ENCODE measurements around the gene TAS2R43.
"Not testable (repeated sequence)": the region's sequence is repeated elsewhere in the genome, so short reads cannot be mapped to it uniquely, and the experiment has no call there.

TAS2R43 gene

GRCh38 chr12:11092128-11092527, at the start of gene TAS2R43:
TAS2R43 (minus strand) TSS chr12:11092313; CDS start chr12:11092229, 84 bp downstream.
- DNase-seq (ENCODE audit: low spot score), result no peak

GRCh38 chr12:11136075-11136474, 44.0 kb upstream of the TAS2R43 start:
- no peak for DNase-seq (ENCODE audit: low spot score)

- DNase-seq (ENCODE audit: low spot score), result no peak
Observed at GRCh38 chr12:11134305-11134704, 42.2 kb upstream of the TAS2R43 start, which contains the start of gene TAS2R30. TAS2R30 (minus strand) TSS chr12:11134644; CDS start chr12:11134244, 400 bp downstream.

- peak; percentile 3 for DNase-seq (ENCODE audit: low spot score)
Observed at GRCh38 chr12:11133816-11134215, 41.7 kb upstream of the TAS2R43 start.

GRCh38 chr12:11133162-11133561, 41.0 kb upstream of the TAS2R43 start:
- DNase-seq (ENCODE audit: low spot score), result peak; percentile 65

- DNase-seq (ENCODE audit: low spot score), result no peak
Observed at GRCh38 chr12:11130999-11131398, 38.9 kb upstream of the TAS2R43 start.

- peak; percentile 20 for DNase-seq (ENCODE audit: low spot score)
Observed at GRCh38 chr12:11130382-11130781, 38.3 kb upstream of the TAS2R43 start.

- DNase-seq (ENCODE audit: low spot score), result not testable (repeated sequence)
Observed at GRCh38 chr12:11114130-11114529, 22.0 kb upstream of the TAS2R43 start.

GRCh38 chr12:11111213-11111612, 19.1 kb upstream of the TAS2R43 start:
- not testable (repeated sequence) for DNase-seq (ENCODE audit: low spot score)

GRCh38 chr12:11108862-11109261, 16.7 kb upstream of the TAS2R43 start:
- DNase-seq (ENCODE audit: low spot score), result no peak

- DNase-seq (ENCODE audit: low spot score), result no peak
Observed at GRCh38 chr12:11107719-11108118, 15.6 kb upstream of the TAS2R43 start.

GRCh38 chr12:11106288-11106687, 14.2 kb upstream of the TAS2R43 start:
- no peak for DNase-seq (ENCODE audit: low spot score)

GRCh38 chr12:11105546-11105945, 13.4 kb upstream of the TAS2R43 start:
- DNase-seq (ENCODE audit: low spot score), result no peak

- not testable (repeated sequence) for DNase-seq (ENCODE audit: low spot score)
Observed at GRCh38 chr12:11094910-11095309, 2.8 kb upstream of the TAS2R43 start.

- DNase-seq (ENCODE audit: low spot score), result no peak
Observed at GRCh38 chr12:11089246-11089645, 2.9 kb downstream of the TAS2R43 start.

- DNase-seq (ENCODE audit: low spot score), result no peak
Observed at GRCh38 chr12:11085419-11085818, 6.7 kb downstream of the TAS2R43 start.

- no peak for DNase-seq (ENCODE audit: low spot score)
Observed at GRCh38 chr12:11081987-11082386, 10.1 kb downstream of the TAS2R43 start.

GRCh38 chr12:11078246-11078645, 13.9 kb downstream of the TAS2R43 start:
- DNase-seq (ENCODE audit: low spot score), result no peak

GRCh38 chr12:11075642-11076041, 16.5 kb downstream of the TAS2R43 start:
- DNase-seq (ENCODE audit: low spot score), result no peak

- DNase-seq (ENCODE audit: low spot score), result no peak
Observed at GRCh38 chr12:11071414-11071813, 20.7 kb downstream of the TAS2R43 start.

GRCh38 chr12:11070999-11071398, 21.1 kb downstream of the TAS2R43 start:
- DNase-seq (ENCODE audit: low spot score), result no peak

GRCh38 chr12:11069854-11070365, 22.2 kb downstream of the TAS2R43 start:
- DNase-seq (ENCODE audit: low spot score), result no peak

GRCh38 chr12:11067514-11067913, 24.6 kb downstream of the TAS2R43 start:
- DNase-seq (ENCODE audit: low spot score), result peak; percentile 36

- not testable (repeated sequence) for DNase-seq (ENCODE audit: low spot score)
Observed at GRCh38 chr12:11062194-11062593, 29.9 kb downstream of the TAS2R43 start, which contains the start of gene TAS2R46. TAS2R46 (minus strand) TSS chr12:11062294; CDS start chr12:11062294, 0 bp downstream.

Data from pons (tissue), 1 donor.